ENCODE results near the gene TXN.

GRCh38 chr9:110208031-110208430 lies 48.3 kb downstream of the TXN start, which contains the start of gene C9orf152:
- TF ChIP-seq CTCF (IDR thresholded peaks at IDR 0.05) = no peak
- no peak for TF ChIP-seq POLR2AphosphoS5 (IDR thresholded peaks at IDR 0.05)
- TF ChIP-seq POLR2A (IDR thresholded peaks at IDR 0.05) = no peak

All from breast epithelium (tissue), 3 donors.